ENCODE measurements around the gene PLCB4.
"Not testable (repeated sequence)": the region's sequence is repeated elsewhere in the genome, so short reads cannot be mapped to it uniquely, and the experiment has no call there.

PLCB4 gene

GRCh38 chr20:9148291-9148690 lies 79.4 kb downstream of the PLCB4 start:
- Histone ChIP-seq H3K4me1 (peaks cover 8% of the 10 kb centered on the region), H3K27ac (no peak overlapping the region)

GRCh38 chr20:9149087-9149486 lies 80.2 kb downstream of the PLCB4 start:
- Histone ChIP-seq H3K4me3 (ENCODE audit: low read depth, low read length) (no peak overlapping the region), H3K4me1 (peaks cover 8% of the 10 kb centered on the region), H3K79me2 (no peaks in the 10 kb centered on the region), H2AFZ (no peak overlapping the region), H3K9me3 (ENCODE audit: control insufficient read depth, low read length) (no peaks in the 10 kb centered on the region), H3K36me3 (ENCODE audit: control insufficient read depth, insufficient read depth, low read length) (no peaks in the 10 kb centered on the region), H3K27me3 (ENCODE audit: control insufficient read depth, insufficient read depth, low read length) (no peaks in the 10 kb centered on the region), H3K9ac (no peak overlapping the region), H3K4me2 (ENCODE audit: low read length) (no peak overlapping the region), H3K27ac (no peak overlapping the region)
- TF ChIP-seq, protein P1, sequence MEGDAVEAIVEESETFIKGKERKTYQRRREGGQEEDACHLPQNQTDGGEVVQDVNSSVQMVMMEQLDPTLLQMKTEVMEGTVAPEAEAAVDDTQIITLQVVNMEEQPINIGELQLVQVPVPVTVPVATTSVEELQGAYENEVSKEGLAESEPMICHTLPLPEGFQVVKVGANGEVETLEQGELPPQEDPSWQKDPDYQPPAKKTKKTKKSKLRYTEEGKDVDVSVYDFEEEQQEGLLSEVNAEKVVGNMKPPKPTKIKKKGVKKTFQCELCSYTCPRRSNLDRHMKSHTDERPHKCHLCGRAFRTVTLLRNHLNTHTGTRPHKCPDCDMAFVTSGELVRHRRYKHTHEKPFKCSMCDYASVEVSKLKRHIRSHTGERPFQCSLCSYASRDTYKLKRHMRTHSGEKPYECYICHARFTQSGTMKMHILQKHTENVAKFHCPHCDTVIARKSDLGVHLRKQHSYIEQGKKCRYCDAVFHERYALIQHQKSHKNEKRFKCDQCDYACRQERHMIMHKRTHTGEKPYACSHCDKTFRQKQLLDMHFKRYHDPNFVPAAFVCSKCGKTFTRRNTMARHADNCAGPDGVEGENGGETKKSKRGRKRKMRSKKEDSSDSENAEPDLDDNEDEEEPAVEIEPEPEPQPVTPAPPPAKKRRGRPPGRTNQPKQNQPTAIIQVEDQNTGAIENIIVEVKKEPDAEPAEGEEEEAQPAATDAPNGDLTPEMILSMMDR (IDR thresholded peaks at IDR 0.05), result no peak

More at GRCh38 chr20:9148291-9148690, 79.4 kb downstream of the PLCB4 start:
- H2AFZ ChIP-seq, result no peak overlapping the region
- no peak overlapping the region for H3K4me2 ChIP-seq (ENCODE audit: low read length)
- H3K27me3 ChIP-seq (ENCODE audit: control insufficient read depth, insufficient read depth, low read length), result no peaks in the 10 kb centered on the region
- no peak overlapping the region for H3K4me3 ChIP-seq (ENCODE audit: low read depth, low read length)
- H3K36me3 ChIP-seq (ENCODE audit: control insufficient read depth, insufficient read depth, low read length), result no peaks in the 10 kb centered on the region
- no peaks in the 10 kb centered on the region for H3K79me2 ChIP-seq
- no peaks in the 10 kb centered on the region for H3K9me3 ChIP-seq (ENCODE audit: control insufficient read depth, low read length)
- H3K9ac ChIP-seq, result no peak overlapping the region
- TF ChIP-seq, protein P1 (IDR thresholded peaks at IDR 0.05), result no peak

DNA sequence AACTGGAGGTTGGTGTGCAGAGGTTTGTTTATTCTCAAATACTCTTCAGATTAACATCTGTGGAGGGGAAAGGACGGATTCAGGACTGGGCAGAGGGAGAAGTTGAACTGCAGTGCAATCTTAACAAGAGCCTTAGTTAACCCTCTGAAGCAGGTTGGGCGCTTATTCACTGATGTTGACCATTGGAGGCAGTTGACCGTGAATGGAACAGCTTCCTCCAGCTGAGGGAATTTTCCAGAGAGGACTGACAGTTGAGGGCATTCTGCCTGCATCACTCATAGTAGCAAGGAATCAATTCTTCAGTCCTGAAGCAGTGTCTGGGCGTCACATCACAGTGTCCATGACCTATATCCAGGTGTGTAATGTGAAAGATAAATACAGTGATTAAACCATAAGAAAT lies 80.9 kb downstream of the PLCB4 start:
- no peaks in the 10 kb centered on the region for H3K36me3 ChIP-seq (ENCODE audit: control insufficient read depth, insufficient read depth, low read length)
- no peak overlapping the region for H3K9ac ChIP-seq
- TF ChIP-seq, protein P1 (IDR thresholded peaks at IDR 0.05), result no peak
- peaks cover 8% of the 10 kb centered on the region for H3K4me1 ChIP-seq
- no peak overlapping the region for H3K4me3 ChIP-seq (ENCODE audit: low read depth, low read length)
- H3K79me2 ChIP-seq, result no peaks in the 10 kb centered on the region
- no peak overlapping the region for H3K27ac ChIP-seq
- no peak overlapping the region for H3K4me2 ChIP-seq (ENCODE audit: low read length)
- H3K27me3 ChIP-seq (ENCODE audit: control insufficient read depth, insufficient read depth, low read length), result no peaks in the 10 kb centered on the region
- no peak overlapping the region for H2AFZ ChIP-seq
- no peaks in the 10 kb centered on the region for H3K9me3 ChIP-seq (ENCODE audit: control insufficient read depth, low read length)

- H2AFZ ChIP-seq, result no peak overlapping the region
- H3K4me3 ChIP-seq (ENCODE audit: low read depth, low read length), result no peak overlapping the region
- peaks cover 8% of the 10 kb centered on the region for H3K4me1 ChIP-seq
- H3K27ac ChIP-seq, result no peak overlapping the region
- no peaks in the 10 kb centered on the region for H3K79me2 ChIP-seq
- no peaks in the 10 kb centered on the region for H3K9me3 ChIP-seq (ENCODE audit: control insufficient read depth, low read length)
- H3K27me3 ChIP-seq (ENCODE audit: control insufficient read depth, insufficient read depth, low read length), result no peaks in the 10 kb centered on the region
- no peak overlapping the region for H3K4me2 ChIP-seq (ENCODE audit: low read length)
- TF ChIP-seq, protein P1 (IDR thresholded peaks at IDR 0.05), result no peak
- H3K36me3 ChIP-seq (ENCODE audit: control insufficient read depth, insufficient read depth, low read length), result no peaks in the 10 kb centered on the region
- H3K9ac ChIP-seq, result no peak overlapping the region
These were observed 81.8 kb downstream of the PLCB4 start for GRCh38 chr20:9150679-9151078.

DNA sequence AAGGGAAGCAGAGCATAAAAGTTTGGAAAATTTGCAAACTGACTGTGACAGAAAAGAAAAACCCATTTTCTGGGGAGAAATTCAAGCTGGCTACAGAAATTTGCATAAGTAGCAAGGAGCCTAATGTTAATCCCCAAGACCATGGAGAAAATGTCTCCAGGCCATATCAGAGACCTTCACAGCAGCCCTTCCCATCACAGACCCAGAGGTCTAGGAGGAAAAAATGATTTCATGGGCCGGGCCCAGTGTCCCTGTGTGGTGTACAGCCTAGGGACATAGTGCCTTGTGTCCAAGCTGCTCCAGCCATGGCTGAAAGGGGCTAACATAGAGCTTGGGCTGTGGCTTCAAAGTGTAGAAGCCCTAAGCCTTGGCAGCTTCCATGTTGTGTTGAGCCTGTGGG lies 83.3 kb downstream of the PLCB4 start:
- H3K79me2 ChIP-seq; H2AFZ ChIP-seq; H3K9me3 ChIP-seq (ENCODE audit: control insufficient read depth, low read length); H3K27me3 ChIP-seq (ENCODE audit: control insufficient read depth, insufficient read depth, low read length); H3K27ac ChIP-seq; H3K4me1 ChIP-seq; H3K9ac ChIP-seq; H3K4me3 ChIP-seq (ENCODE audit: low read depth, low read length); H3K4me2 ChIP-seq (ENCODE audit: low read length); H3K36me3 ChIP-seq (ENCODE audit: control insufficient read depth, insufficient read depth, low read length): not testable (repeated sequence)
